SK-N-MC (cell line): Measurements from ENCODE around the gene PARP8.

Source experiments
- DNase-seq: peaks from one replicate; pipeline ENCODE4 v3.0.0-alpha.2; 2011; ENCODE audit warnings: low read depth, low spot score
- H3K27ac ChIP-seq: fragments of 200-600 bp; sonication (generic); 2 replicates; pipeline ENCODE4 v1.5.1; 2016; ENCODE audit warnings: mixed run types
- H3K36me3 ChIP-seq: fragments of 200-600 bp; sonication (generic); 2 replicates; pipeline ENCODE4 v1.6.1; 2017; ENCODE audit warnings: antibody characterized with exemption, low read length, mixed read lengths; ENCODE audit not compliant: insufficient read depth
- H3K4me3 ChIP-seq: fragments of 200-600 bp; sonication (generic); 2 replicates; pipeline ENCODE4 v1.5.1; 2016
- H3K9ac ChIP-seq: fragments of 200-600 bp; sonication (generic); 2 replicates; pipeline ENCODE4 v1.8.0; 2017; ENCODE audit warnings: mixed run types, mixed read lengths; ENCODE audit not compliant: insufficient read length
- H3K9me3 ChIP-seq: fragments of 200-600 bp; sonication (generic); 2 replicates; pipeline ENCODE4 v1.6.1; 2017; ENCODE audit warnings: low read depth, mild to moderate bottlenecking, antibody characterized with exemption, low read length, moderate library complexity, mixed read lengths
- EZH2 ChIP-seq: fragments of 200-600 bp; sonication (generic); IDR thresholded peaks from one replicate; pipeline ENCODE4 v1.6.1; 2017; ENCODE audit warnings: antibody characterized with exemption
- FOXP2 ChIP-seq: optimal IDR thresholded peaks from 2 replicates; pipeline ENCODE3; 2011; ENCODE audit warnings: mild to moderate bottlenecking, moderate library complexity; ENCODE audit not compliant: insufficient read depth; ENCODE audit errors: extremely low read length, control extremely low read depth
- POLR2AphosphoS5 ChIP-seq: IDR thresholded peaks from 2 replicates; pipeline ENCODE4 v1.6.1; 2012; ENCODE audit warnings: mild to moderate bottlenecking, low read depth, low read length, borderline replicate concordance

Gene PARP8

DNA sequence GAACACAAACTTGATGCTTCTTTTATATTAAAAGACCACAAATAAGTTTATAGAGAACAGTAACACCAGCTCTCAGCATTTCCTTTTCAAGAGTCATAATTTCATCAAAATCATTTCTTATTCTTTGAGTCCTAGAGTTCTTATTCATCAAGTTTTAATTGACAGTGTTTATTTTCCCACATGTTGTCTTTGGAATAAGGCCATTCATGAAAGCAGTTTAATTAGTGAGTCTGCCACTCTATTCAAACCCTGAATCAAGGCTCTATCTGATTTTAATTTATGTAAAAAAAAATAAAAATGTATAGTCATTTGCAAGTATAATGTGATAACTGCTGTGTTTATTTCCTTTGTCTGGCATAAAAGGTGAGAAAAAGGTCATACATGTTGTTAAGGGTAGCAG is 176.7 kb downstream of the PARP8 start:
- H3K9ac ChIP-seq, result no peak overlapping the region
- TF ChIP-seq POLR2AphosphoS5 (no peak), FOXP2 (no peak), EZH2 (no peak)
- H3K27ac ChIP-seq, result no peak overlapping the region

DNA sequence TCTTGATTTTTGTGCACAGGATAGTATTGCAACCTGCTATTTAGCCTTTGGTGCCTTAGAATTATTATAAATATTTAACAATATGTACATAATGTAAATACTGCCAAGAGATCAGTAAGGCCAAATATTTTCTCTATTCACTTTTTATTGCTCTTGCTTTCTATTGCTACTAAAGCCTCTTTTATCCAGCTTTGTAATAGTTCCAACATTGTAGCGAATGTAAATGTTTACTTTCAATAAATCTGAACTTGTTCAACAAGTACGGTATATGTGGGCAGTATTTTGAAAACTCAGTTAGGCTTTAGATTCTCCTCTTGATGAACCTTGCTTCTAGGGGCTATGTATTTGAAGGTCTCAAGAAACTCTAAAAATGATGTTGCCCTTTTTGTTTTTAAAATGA is 179.8 kb downstream of the PARP8 start:
- no peak for DNase-seq
- Histone ChIP-seq H3K36me3 (0 out of 2 replicates have a peak, but pooled peaks cover 3% of the 10 kb centered on the region), H3K27ac (no peak overlapping the region), H3K9ac (no peak overlapping the region), H3K4me3 (no peak overlapping the region), H3K9me3 (no peaks in the 10 kb centered on the region)
- TF ChIP-seq POLR2AphosphoS5 (no peak), EZH2 (no peak), FOXP2 (no peak)

More for the DNA sequence above, 176.7 kb downstream of the PARP8 start:
- 0 out of 2 replicates have a peak, but pooled peaks cover 3% of the 10 kb centered on the region for H3K36me3 ChIP-seq
- no peak for DNase-seq
- H3K9me3 ChIP-seq, result no peaks in the 10 kb centered on the region
- no peak overlapping the region for H3K4me3 ChIP-seq

DNA sequence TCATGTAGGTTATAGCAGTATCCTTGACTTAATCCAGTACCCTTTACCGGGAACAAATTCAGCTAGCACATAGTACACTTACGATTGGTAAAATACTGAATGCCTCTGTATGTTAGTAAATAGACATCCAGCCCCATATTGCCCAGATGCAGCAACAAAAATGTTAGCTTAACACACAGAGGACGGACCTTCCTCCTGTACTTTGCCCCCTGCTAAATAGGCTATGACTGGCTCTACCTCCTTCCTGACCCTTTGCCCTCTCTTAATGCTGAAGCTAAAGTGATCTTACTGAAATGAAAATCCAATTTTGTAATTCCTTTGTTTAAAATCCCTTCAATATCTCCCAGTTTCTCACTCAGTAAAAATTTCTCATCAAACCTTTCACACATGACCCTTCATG is 183.1 kb downstream of the PARP8 start:
- Histone ChIP-seq H3K9ac (no peak overlapping the region), H3K36me3 (no peaks in the 10 kb centered on the region), H3K4me3 (no peak overlapping the region), H3K27ac (no peak overlapping the region), H3K9me3 (no peaks in the 10 kb centered on the region)
- DNase-seq, result no peak
- TF ChIP-seq EZH2, result no peak
- no peak for TF ChIP-seq POLR2AphosphoS5
- no peak for TF ChIP-seq FOXP2

DNA sequence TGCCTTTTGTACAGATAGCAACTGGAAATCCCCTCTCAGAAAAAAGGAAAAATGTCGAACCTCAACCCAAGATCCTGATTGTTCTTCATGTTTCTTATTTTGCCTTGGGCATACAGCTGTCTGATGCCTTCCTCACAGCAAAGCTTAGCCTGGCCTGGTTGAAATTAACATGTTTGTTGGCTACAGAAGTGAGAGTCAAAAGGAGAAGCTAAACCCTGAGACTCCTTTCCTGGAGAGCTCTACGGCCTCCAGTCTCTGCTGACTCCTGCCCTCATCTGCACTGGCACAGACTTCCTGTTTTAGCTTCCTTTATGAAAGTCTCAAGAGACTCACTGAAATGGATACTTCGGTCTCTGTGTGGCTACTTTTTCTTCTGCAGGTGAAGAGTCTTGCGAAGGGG is 186.7 kb downstream of the PARP8 start:
- TF ChIP-seq POLR2AphosphoS5, result no peak
- TF ChIP-seq FOXP2, result no peak
- no peak for TF ChIP-seq EZH2
- DNase-seq, result no peak
- H3K9ac ChIP-seq, result no peak overlapping the region
- no peaks in the 10 kb centered on the region for H3K9me3 ChIP-seq
- no peak overlapping the region for H3K27ac ChIP-seq
- no peaks in the 10 kb centered on the region for H3K36me3 ChIP-seq
- H3K4me3 ChIP-seq, result no peak overlapping the region

DNA sequence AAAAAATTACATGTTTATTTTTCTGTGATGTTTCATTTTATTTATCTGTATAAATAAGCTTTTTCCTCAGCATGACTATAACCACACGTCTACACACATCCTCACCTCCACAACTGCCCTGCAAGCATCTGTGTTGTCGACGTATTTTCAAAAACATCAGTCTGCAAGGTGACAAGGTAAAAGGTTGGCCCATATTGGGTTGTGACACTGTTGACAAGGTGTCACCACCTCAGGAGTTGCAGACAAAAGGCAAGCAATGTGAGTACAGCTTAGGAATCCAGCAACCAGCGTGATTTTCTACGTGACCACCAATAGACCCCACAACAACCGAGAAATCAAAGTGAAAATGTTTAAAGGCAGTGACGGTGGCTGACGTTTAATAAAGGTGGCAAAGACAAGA is 187.6 kb downstream of the PARP8 start:
- Histone ChIP-seq H3K27ac (no peak overlapping the region), H3K9ac (no peak overlapping the region), H3K4me3 (no peak overlapping the region), H3K9me3 (no peaks in the 10 kb centered on the region), H3K36me3 (no peaks in the 10 kb centered on the region)
- TF ChIP-seq POLR2AphosphoS5, result no peak
- no peak for TF ChIP-seq EZH2
- TF ChIP-seq FOXP2, result no peak
- no peak for DNase-seq

DNA sequence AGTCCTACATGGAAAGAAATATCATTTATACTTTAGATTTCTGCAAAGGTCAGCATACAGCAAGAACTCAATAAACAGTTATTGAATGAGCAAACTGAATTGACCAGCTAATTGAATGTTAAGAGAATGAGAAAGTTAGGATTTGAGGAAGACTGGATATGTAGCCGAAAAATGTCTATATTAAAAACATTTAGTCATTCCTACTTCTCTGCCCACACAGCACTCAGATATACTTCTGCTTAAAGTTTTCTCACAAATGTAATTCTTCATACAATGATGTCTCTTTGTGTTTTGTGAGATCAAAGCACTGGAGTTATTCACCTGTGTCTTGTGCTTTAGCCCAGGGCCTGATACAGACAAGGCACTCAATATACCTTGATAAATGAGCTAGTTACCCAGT is 188.6 kb downstream of the PARP8 start:
- TF ChIP-seq POLR2AphosphoS5 (no peak), EZH2 (no peak), FOXP2 (no peak)

DNA sequence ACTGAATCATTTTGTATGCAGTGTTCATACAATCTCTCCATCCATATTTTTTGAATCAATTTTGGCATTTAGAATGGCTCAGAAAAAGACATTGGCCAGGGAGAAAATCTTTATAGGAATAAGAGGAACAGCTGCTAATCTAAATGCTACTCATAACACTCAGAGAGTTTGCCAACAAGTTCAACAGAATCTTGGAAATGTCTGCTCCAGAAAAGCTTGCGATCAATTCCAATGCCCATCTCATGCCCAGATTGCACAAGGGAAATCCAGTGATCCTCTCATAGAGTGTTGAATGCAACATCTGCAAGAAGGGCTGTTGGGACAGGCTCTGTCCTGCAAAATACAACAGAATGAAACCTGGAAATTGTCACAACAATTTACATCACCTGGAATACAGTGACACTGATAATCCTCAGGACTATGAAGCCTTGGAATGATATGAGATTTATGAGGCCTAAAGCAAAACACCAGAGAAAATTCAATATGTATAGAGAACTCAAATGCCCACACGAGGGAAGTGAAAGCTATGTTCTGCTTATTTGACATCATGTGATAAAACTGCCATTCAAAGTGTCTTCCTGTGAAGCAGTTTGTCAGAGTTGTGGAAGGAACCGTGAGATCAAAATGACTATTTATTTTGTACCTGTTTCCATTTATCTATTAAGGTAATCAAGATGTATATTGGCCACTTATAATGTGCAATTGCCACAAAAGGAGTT is 190.1 kb downstream of the PARP8 start:
- no peak overlapping the region for H3K4me3 ChIP-seq
- no peak overlapping the region for H3K27ac ChIP-seq
- no peaks in the 10 kb centered on the region for H3K9me3 ChIP-seq
- H3K36me3 ChIP-seq, result no peaks in the 10 kb centered on the region
- no peak for DNase-seq
- TF ChIP-seq POLR2AphosphoS5, result no peak
- TF ChIP-seq FOXP2, result no peak
- no peak for TF ChIP-seq EZH2
- no peak overlapping the region for H3K9ac ChIP-seq

More for the DNA sequence above, 188.6 kb downstream of the PARP8 start:
- DNase-seq, result no peak
- Histone ChIP-seq H3K36me3 (no peaks in the 10 kb centered on the region), H3K9me3 (no peaks in the 10 kb centered on the region), H3K9ac (no peak overlapping the region), H3K27ac (no peak overlapping the region), H3K4me3 (no peak overlapping the region)

DNA sequence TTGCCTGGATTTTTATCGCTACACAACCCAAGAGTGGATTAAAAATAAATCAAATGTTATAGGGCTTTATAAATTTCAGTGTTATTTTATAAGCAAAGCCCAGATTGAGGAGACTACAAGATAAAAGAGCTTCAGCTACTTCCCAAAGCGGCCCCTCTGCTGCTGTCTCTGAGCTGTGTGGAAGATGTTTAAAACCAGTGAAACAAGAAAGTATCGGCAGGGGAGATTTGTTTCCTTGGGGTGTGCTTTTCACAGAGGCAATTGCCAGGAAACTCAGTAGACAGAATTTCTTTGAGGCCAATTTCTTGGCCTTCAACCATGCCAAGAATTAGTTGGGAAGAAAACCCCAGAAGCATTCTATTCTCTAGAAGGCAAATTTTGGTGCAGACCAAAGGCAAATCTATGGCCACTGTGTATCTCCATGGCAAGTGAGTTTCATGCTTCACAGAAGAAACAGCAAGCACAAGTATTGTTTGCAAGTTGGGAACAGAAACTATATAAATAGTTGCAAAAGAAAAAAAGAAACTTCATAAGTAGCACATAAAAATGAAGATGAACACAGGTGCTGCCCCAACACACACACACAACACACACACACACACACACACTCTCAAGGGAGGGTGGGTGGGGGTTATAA is 197.2 kb downstream of the PARP8 start:
- Histone ChIP-seq H3K9me3 (no peaks in the 10 kb centered on the region), H3K27ac (no peak overlapping the region), H3K36me3 (no peaks in the 10 kb centered on the region), H3K9ac (no peak overlapping the region), H3K4me3 (no peak overlapping the region)
- no peak for DNase-seq
- TF ChIP-seq POLR2AphosphoS5 (no peak), EZH2 (no peak), FOXP2 (no peak)
